Fibroblast of pulmonary artery (primary cell): ENCODE measurements around the gene ITPR1.

Source experiments
- DNase-seq: peaks from one replicate; pipeline ENCODE4 v3.0.0-alpha.2; 2010; ENCODE audit warnings: low read depth
- H3K4me3 ChIP-seq: replicated peaks from 2 replicates; pipeline ENCODE4 v1.5.1; 2011; ENCODE audit warnings: low read depth, mild to moderate bottlenecking, control low read depth, low read length, moderate library complexity
- CTCF ChIP-seq: IDR thresholded peaks from 2 replicates; pipeline ENCODE4 v1.5.1; 2011; ENCODE audit warnings: mild to moderate bottlenecking, control low read depth, low read length, inconsistent platforms; ENCODE audit errors: missing control alignments

Gene ITPR1

GRCh38 chr3:4712109-4712508 lies 219.0 kb downstream of the ITPR1 start:
- DNase-seq = peak; percentile 55
- no peak overlapping the region for H3K4me3 ChIP-seq
- no peak for TF ChIP-seq CTCF

GRCh38 chr3:4714045-4714444 lies 220.9 kb downstream of the ITPR1 start:
- TF ChIP-seq CTCF = no peak
- DNase-seq = no peak
- H3K4me3 ChIP-seq = no peak overlapping the region

- H3K4me3 ChIP-seq = no peak overlapping the region
- TF ChIP-seq CTCF = no peak
- no peak for DNase-seq
Measured at GRCh38 chr3:4716266-4716665, 223.1 kb downstream of the ITPR1 start.

GRCh38 chr3:4716706-4717362 lies 223.7 kb downstream of the ITPR1 start:
- TF ChIP-seq CTCF = no peak
- DNase-seq = peak; percentile 25
- H3K4me3 ChIP-seq = no peak overlapping the region

GRCh38 chr3:4717363-4717740 lies 224.2 kb downstream of the ITPR1 start:
- no peak for DNase-seq
- TF ChIP-seq CTCF = no peak
- H3K4me3 ChIP-seq = no peak overlapping the region

- TF ChIP-seq CTCF = no peak
- H3K4me3 ChIP-seq = no peak overlapping the region
- DNase-seq = no peak
Measured at GRCh38 chr3:4718179-4718736, 225.1 kb downstream of the ITPR1 start.

- no peak for DNase-seq
- no peak for TF ChIP-seq CTCF
- no peak overlapping the region for H3K4me3 ChIP-seq
Measured at GRCh38 chr3:4719046-4719501, 225.9 kb downstream of the ITPR1 start.
